ENCODE measurements around the gene CNTN6. TPM values are rescaled to one million over a fixed set of nuclear protein-coding genes. Genes with fewer than 3 reads are reported as not detected.

The CNTN6 gene
- total RNA-seq, 1 experiment from 2014 or later: not detected

DNA sequence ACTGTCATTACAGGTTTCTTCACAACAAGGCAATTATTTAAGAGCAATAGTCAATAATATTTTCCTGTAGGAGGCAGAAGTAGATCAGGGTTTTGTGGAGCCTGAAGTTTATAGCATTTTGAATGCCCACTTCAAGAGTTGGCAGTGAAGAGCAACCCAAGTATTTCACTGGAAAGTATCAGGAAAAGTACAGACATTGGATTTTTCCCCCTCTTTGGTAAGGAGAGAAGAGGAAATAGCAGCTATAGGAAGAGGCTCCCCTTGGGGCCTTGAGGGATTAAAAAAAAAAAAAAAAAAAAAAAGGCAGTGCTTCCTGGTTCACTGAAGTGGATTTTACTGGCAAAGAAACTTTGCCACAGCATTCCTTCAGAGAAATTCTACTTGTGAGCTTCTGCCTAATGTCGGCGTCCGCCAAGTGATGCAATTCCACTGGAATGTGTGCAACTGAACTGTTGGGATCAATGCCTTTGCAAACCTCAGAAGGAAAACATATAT lies 5.7 kb upstream of the CNTN6 start:
- no peak overlapping the region for H4K5ac ChIP-seq (ENCODE audit: insufficient read length, low read depth, low read length)
- no peak overlapping the region for H2AK5ac ChIP-seq (ENCODE audit: insufficient read length, low read length)
- no peak for DNase-seq
- no peak overlapping the region for H2BK12ac ChIP-seq (ENCODE audit: insufficient read length, low read depth, low read length)
- no peaks in the 10 kb centered on the region for H3K79me1 ChIP-seq (ENCODE audit: insufficient read depth, low read depth, low read length, poor library complexity, severe bottlenecking)
- no peak overlapping the region for H3K56ac ChIP-seq (ENCODE audit: insufficient read length, low read depth, low read length)
- TF ChIP-seq, protein P1, sequence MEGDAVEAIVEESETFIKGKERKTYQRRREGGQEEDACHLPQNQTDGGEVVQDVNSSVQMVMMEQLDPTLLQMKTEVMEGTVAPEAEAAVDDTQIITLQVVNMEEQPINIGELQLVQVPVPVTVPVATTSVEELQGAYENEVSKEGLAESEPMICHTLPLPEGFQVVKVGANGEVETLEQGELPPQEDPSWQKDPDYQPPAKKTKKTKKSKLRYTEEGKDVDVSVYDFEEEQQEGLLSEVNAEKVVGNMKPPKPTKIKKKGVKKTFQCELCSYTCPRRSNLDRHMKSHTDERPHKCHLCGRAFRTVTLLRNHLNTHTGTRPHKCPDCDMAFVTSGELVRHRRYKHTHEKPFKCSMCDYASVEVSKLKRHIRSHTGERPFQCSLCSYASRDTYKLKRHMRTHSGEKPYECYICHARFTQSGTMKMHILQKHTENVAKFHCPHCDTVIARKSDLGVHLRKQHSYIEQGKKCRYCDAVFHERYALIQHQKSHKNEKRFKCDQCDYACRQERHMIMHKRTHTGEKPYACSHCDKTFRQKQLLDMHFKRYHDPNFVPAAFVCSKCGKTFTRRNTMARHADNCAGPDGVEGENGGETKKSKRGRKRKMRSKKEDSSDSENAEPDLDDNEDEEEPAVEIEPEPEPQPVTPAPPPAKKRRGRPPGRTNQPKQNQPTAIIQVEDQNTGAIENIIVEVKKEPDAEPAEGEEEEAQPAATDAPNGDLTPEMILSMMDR (conservative IDR thresholded peaks at IDR 0.05): peak; percentile 44; the same call in 2 of the 3 replicates
- H3K9me3 ChIP-seq (ENCODE audit: control insufficient read depth, low read depth, low read length): no peaks in the 10 kb centered on the region
- H2BK5ac ChIP-seq (ENCODE audit: insufficient read length, low read length): no peak overlapping the region
- no peaks in the 10 kb centered on the region for H3K79me2 ChIP-seq (ENCODE audit: insufficient read depth, low read length)
- H3K27me3 ChIP-seq (ENCODE audit: insufficient read depth, low read length): no peaks in the 10 kb centered on the region
- Mint-ChIP-seq H3K27ac (no peak overlapping the region; a peak in 1 of 7 replicates), H3K4me1 (peaks cover under 1 to 2% of the 10 kb centered on the region in 2 experiments; a peak in 1 of 4 replicates), H3K9me3 (no peaks in the 10 kb centered on the region), H3K4me3 (no peak overlapping the region), H3K36me3 (ENCODE audit: insufficient read depth in 1 of 3, low read depth in 3 of 3) (no peaks in the 10 kb centered on the region), H3K27me3 (ENCODE audit: low read depth) (no peaks in the 10 kb centered on the region)
- H3K14ac ChIP-seq (ENCODE audit: insufficient read depth, low read length): no peak overlapping the region
- WGBS (ENCODE audit: extremely low coverage, insufficient read length, low lambda C conversion rate): no CpG with 5 or more reads among the region's 3 CpGs
- H3K4me2 ChIP-seq (ENCODE audit: insufficient read depth, insufficient read length, low read length): no peak overlapping the region
- H4K20me1 ChIP-seq (ENCODE audit: control insufficient read depth, insufficient read depth, insufficient read length): no peaks in the 10 kb centered on the region
- H3K23me2 ChIP-seq (ENCODE audit: insufficient read length, low read depth, low read length, poor library complexity, severe bottlenecking): no peaks in the 10 kb centered on the region
- no peak overlapping the region for H2BK120ac ChIP-seq (ENCODE audit: low read depth, low read length, poor library complexity, severe bottlenecking)
- H3K4me1 ChIP-seq (ENCODE audit: insufficient read depth, low read length): no peaks in the 10 kb centered on the region
- H3K9ac ChIP-seq (ENCODE audit: extremely low read depth, insufficient read length, low read length): no peak overlapping the region
- H3K18ac ChIP-seq (ENCODE audit: insufficient read length, low read depth, low read length): no peak overlapping the region
- no peak overlapping the region for H2BK15ac ChIP-seq (ENCODE audit: low read depth, low read length)
- H2BK20ac ChIP-seq (ENCODE audit: low read depth, low read length, poor library complexity, severe bottlenecking): no peak overlapping the region
- no peak overlapping the region for H4K8ac ChIP-seq (replicated peaks; ENCODE audit: insufficient read length, low read depth, low read length)
- H3T11ph ChIP-seq (ENCODE audit: low read length): no peak overlapping the region
- H3K23ac ChIP-seq (ENCODE audit: insufficient read length, low read depth, low read length): no peak overlapping the region
- H3K27ac ChIP-seq (ENCODE audit: insufficient read length, low read depth, low read length): no peak overlapping the region
- H4K91ac ChIP-seq (ENCODE audit: insufficient read length, low read depth, low read length): no peak overlapping the region
- no peak overlapping the region for H2AFZ ChIP-seq (ENCODE audit: low read length)
- H3K4ac ChIP-seq (ENCODE audit: low read depth, low read length): no peak overlapping the region
